B cell (primary cell): ENCODE measurements around the gene TULP1. TPM values are rescaled to one million over a fixed set of nuclear protein-coding genes. Genes with fewer than 3 reads are reported as not detected.

Experiments used
- ATAC-seq: fragments of 200-7000 bp; cut with Tn5 transposase; one replicate; pipeline ENCODE4 v1.10.0; 2021; ENCODE audit warnings: low read depth, mild to moderate bottlenecking, moderate number of reproducible peaks, moderate library complexity
- CTCF ChIA-PET: fragments of 350-600 bp; sonication (Branson Sonifier 250); formaldehyde crosslinking; loops from one replicate; lab custom pipeline; 2021; ENCODE audit warnings: antibody characterized with exemption, inconsistent platforms; lab: Charles Lee
- POLR2A ChIA-PET: fragments of 350-600 bp; sonication (Branson Sonifier 250); formaldehyde crosslinking; loops from one replicate; lab custom pipeline; 2021; ENCODE audit warnings: antibody characterized with exemption; lab: Charles Lee
- DNase-seq: peaks from one replicate; pipeline ENCODE4 v3.0.0; 2013
- H2AFZ ChIP-seq: 2 replicates; pipeline ENCODE4 v1.6.1; 2012; ENCODE audit warnings: mild to moderate bottlenecking, low read depth, low read length; ENCODE audit not compliant: insufficient read depth, poor library complexity, severe bottlenecking
- H3K27ac ChIP-seq, 2 donors: 1 replicate in 1 of 2; 2 replicates in 1 of 2; pipeline ENCODE4 v1.5.1; 2012 to 2013; ENCODE audit warnings: low read length in 2 of 2, mild to moderate bottlenecking in 2 of 2, moderate library complexity in 1 of 2
- H3K27me3 ChIP-seq, 4 experiments: fragments of 200-600 bp in 1 of 4; sonication (generic) in 1 of 4; replicated peaks in 1 of 4; 1 replicate in 2 of 4; 2 replicates in 2 of 4; pipeline versions ENCODE4 v1.6.1 to v1.7.0; 2013 to 2016; ENCODE audit warnings: low read length in 3 of 4, mild to moderate bottlenecking in 2 of 4, mixed read lengths in 1 of 4, moderate library complexity in 1 of 4; ENCODE audit not compliant: insufficient read depth in 4 of 4, control insufficient read depth in 3 of 4; ENCODE audit errors: control extremely low read depth in 1 of 4
- H3K36me3 ChIP-seq, 2 experiments: replicated peaks in 1 of 2; 1 replicate in 1 of 2; 2 replicates in 1 of 2; pipeline versions ENCODE4 v1.6.1 to v1.7.1; 2013; ENCODE audit warnings: low read length in 1 of 2; ENCODE audit not compliant: insufficient read depth in 2 of 2, control insufficient read depth in 1 of 2; ENCODE audit errors: control extremely low read depth in 1 of 2, extremely low read depth in 1 of 2
- H3K4me1 ChIP-seq, 2 donors: fragments of 200-600 bp in 1 of 2; sonication (generic) in 1 of 2; 1 replicate in 1 of 2; 2 replicates in 1 of 2; pipeline versions ENCODE4 v1.5.1 to v1.6.1; 2013 to 2017; ENCODE audit warnings: low read length in 2 of 2; ENCODE audit not compliant: control insufficient read depth in 2 of 2, insufficient read depth in 2 of 2
- H3K4me2 ChIP-seq: replicated peaks from 2 replicates; pipeline ENCODE3; 2012; ENCODE audit warnings: mild to moderate bottlenecking, low read depth, low read length; ENCODE audit not compliant: poor library complexity, severe bottlenecking
- H3K4me3 ChIP-seq, 5 experiments: fragments of 200-600 bp in 1 of 5; sonication (generic) in 1 of 5; 1 replicate in 3 of 5; 2 replicates in 2 of 5; pipeline versions ENCODE4 v1.5.1 to v1.7.0; 2011 to 2016; ENCODE audit warnings: low read length in 4 of 5, mild to moderate bottlenecking in 4 of 5, low read depth in 2 of 5, control low read depth in 1 of 5, moderate library complexity in 1 of 5; ENCODE audit not compliant: insufficient read depth in 1 of 5; ENCODE audit errors: control extremely low read depth in 1 of 5, extremely low read depth in 1 of 5
- H3K79me2 ChIP-seq: fragments of 200-600 bp; sonication (generic); one replicate; pipeline ENCODE4 v1.6.0; 2016; ENCODE audit warnings: low read length; ENCODE audit not compliant: control insufficient read depth, insufficient read depth
- H3K9ac ChIP-seq: fragments of 200-600 bp; sonication (generic); 2 replicates; pipeline ENCODE4 v1.6.1; 2017; ENCODE audit warnings: mild to moderate bottlenecking, low read length, moderate library complexity
- H3K9me3 ChIP-seq, 3 donors: one replicate each; pipeline versions ENCODE4 v1.6.1 to v1.7.1; 2013; ENCODE audit warnings: low read length in 2 of 3; ENCODE audit not compliant: control insufficient read depth in 2 of 3, insufficient read depth in 1 of 3; ENCODE audit errors: control extremely low read depth in 1 of 3
- H4K20me1 ChIP-seq: 2 replicates; pipeline ENCODE4 v1.6.0; 2012; ENCODE audit warnings: mild to moderate bottlenecking, low read length; ENCODE audit not compliant: insufficient read depth, control insufficient read depth, poor library complexity, severe bottlenecking
- H3K27ac Mint-ChIP-seq: one replicate; pipeline ENCODE4 v1.8.0; 2021; ENCODE audit warnings: mixed read lengths
- H3K27me3 Mint-ChIP-seq: one replicate; pipeline ENCODE4 v1.8.0; 2021; ENCODE audit warnings: mixed read lengths
- H3K4me1 Mint-ChIP-seq: one replicate; pipeline ENCODE4 v1.8.0; 2021; ENCODE audit warnings: mixed read lengths
- H3K4me3 Mint-ChIP-seq: one replicate; pipeline ENCODE4 v1.8.0; 2021; ENCODE audit warnings: mixed read lengths
- H3K9me3 Mint-ChIP-seq: one replicate; pipeline ENCODE4 v1.8.0; 2022; ENCODE audit warnings: mixed read lengths; ENCODE audit not compliant: insufficient read depth
- EZH2 ChIP-seq: IDR thresholded peaks from 2 replicates; pipeline ENCODE4 v1.6.1; 2012; ENCODE audit warnings: borderline replicate concordance, low read depth, mild to moderate bottlenecking, moderate library complexity, low read length; ENCODE audit not compliant: insufficient read depth, poor library complexity, severe bottlenecking
- WGBS: methylation state at CpG from one replicate; pipeline ENCODE4 v1.1.5; 2013; ENCODE audit warnings: missing lambda C conversion rate; ENCODE audit not compliant: insufficient coverage; 5-methylcytosine and 5-hydroxymethylcytosine counted together
- intact Hi-C: fragments of 100-400 bp; cut with micrococcal nuclease; formaldehyde crosslinking; loops from one replicate; pipeline ENCODE4 v1.10.0; 2022
- polyA plus RNA-seq: library from polyadenylated mRNA; depleted of rRNA; stranded (reverse); fragments of >200 nt; gene quantifications from 2 replicates; pipeline ENCODE4 v1.2.3, GENCODE V29; 2012
- total RNA-seq, 2 donors: library from RNA; stranded (reverse); fragments of 120-200 nt in 1 of 2; gene quantifications; 1 replicate in 1 of 2; 2 replicates in 1 of 2; pipeline versions ENCODE4 v1.2.3 to v1.2.4, GENCODE V29; 2013 to 2022
- TF ChIP-seq, protein P1 (sequence below): fragments of 200-600 bp; IDR thresholded peaks from one replicate; pipeline ENCODE4 v1.8.0; 2022; ENCODE audit warnings: antibody characterized with exemption, mild to moderate bottlenecking

Gene TULP1
- total and polyA plus RNA-seq, 2 donors (not counting 1 experiment from before 2014, with no cell fraction given), result not detected

DNA sequence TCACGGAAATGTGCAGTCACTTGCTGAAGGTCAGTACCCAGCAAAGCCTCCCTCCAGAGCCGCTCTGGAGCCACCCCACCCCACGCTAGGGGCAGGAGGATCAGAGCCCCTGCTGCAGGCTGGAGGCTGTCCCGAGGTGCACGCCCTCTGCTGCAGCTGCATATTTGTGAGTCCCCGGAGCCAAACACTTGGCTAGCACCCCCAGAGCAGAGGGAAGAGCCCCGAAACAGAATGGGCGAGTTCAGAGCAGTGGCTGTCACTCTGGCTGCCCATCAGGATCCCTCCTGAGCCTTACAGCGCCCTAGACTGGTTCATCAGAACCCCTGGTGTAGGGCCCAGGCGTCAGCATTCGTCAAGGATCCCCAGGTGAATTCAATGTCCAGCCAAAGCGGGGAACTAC lies 9.5 kb upstream of the TULP1 start:
- Histone ChIP-seq H3K9ac (no peak overlapping the region), H3K9me3 (no peaks in the 10 kb centered on the region), H3K36me3 (no peaks in the 10 kb centered on the region), H3K27me3 (peaks cover 0 to 5% (median 0%) of the 10 kb centered on the region in 4 experiments), H3K79me2 (no peaks in the 10 kb centered on the region), H3K4me3 (no peak overlapping the region), H3K27ac (no peak overlapping the region), H3K4me2 (no peak overlapping the region), H3K4me1 (peaks cover 3 to 9% of the 10 kb centered on the region in 2 donors), H2AFZ (no peak overlapping the region), H4K20me1 (no peaks in the 10 kb centered on the region)
- no peaks in the 10 kb centered on the region for H3K9me3 Mint-ChIP-seq
- CTCF ChIA-PET, result interaction anchor here (0.8 to 10.6 kb wide), 9 partner anchors 11 to 214 kb away, joined by 3 to 119 read pairs (median 4); partner anchors contain the start of gene ARMC12
- intact Hi-C loops, result loop anchor here (2.0 kb wide), 2 partner anchors 61 to 573 kb away; no protein-coding TSS in a partner anchor
- 90% methylated on average over 12 of the region's 12 CpGs for WGBS
- no peak overlapping the region for H3K4me3 Mint-ChIP-seq
- DNase-seq (no peak), ATAC-seq (no peak)
- peaks cover 9% of the 10 kb centered on the region for H3K4me1 Mint-ChIP-seq
- POLR2A ChIA-PET, result interaction anchor here (0.5 kb wide), 1 partner anchor 145 kb away, joined by 3 read pairs; no protein-coding TSS in a partner anchor
- TF ChIP-seq EZH2, result no peak
- TF ChIP-seq, protein P1, sequence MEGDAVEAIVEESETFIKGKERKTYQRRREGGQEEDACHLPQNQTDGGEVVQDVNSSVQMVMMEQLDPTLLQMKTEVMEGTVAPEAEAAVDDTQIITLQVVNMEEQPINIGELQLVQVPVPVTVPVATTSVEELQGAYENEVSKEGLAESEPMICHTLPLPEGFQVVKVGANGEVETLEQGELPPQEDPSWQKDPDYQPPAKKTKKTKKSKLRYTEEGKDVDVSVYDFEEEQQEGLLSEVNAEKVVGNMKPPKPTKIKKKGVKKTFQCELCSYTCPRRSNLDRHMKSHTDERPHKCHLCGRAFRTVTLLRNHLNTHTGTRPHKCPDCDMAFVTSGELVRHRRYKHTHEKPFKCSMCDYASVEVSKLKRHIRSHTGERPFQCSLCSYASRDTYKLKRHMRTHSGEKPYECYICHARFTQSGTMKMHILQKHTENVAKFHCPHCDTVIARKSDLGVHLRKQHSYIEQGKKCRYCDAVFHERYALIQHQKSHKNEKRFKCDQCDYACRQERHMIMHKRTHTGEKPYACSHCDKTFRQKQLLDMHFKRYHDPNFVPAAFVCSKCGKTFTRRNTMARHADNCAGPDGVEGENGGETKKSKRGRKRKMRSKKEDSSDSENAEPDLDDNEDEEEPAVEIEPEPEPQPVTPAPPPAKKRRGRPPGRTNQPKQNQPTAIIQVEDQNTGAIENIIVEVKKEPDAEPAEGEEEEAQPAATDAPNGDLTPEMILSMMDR, result no peak
- no peaks in the 10 kb centered on the region for H3K27me3 Mint-ChIP-seq
- H3K27ac Mint-ChIP-seq, result no peak overlapping the region

DNA sequence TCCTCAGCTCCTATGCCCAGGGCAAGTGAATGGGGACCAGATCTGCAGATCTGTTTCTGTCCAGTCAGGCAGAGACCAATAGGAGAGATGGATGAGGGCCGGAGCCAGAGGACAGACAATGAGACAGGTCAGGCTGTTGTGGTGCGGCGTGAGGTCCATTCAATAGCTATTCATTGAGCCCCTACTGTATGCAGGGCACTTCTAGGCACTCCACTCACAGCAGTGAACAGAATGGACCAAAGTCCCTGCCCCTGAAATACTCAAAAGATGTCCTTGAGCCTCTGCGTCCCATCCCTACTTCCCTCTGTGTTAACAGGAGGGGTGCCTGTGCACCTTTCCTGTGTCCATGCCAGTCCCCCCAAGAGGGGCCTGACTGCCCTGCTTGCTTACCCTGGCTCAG lies 8.5 kb upstream of the TULP1 start:
- DNase-seq, result no peak
- Histone ChIP-seq H3K27ac (no peak overlapping the region), H4K20me1 (no peaks in the 10 kb centered on the region), H3K9ac (no peak overlapping the region), H3K4me1 (peaks cover 3 to 9% of the 10 kb centered on the region in 2 donors), H3K9me3 (no peaks in the 10 kb centered on the region), H3K36me3 (no peaks in the 10 kb centered on the region), H2AFZ (no peak overlapping the region), H3K4me3 (no peak overlapping the region), H3K79me2 (no peaks in the 10 kb centered on the region), H3K27me3 (peaks cover 0 to 5% (median 0%) of the 10 kb centered on the region in 4 experiments), H3K4me2 (no peak overlapping the region)
- no peak for TF ChIP-seq EZH2
- TF ChIP-seq, protein P1, result no peak
- no peaks in the 10 kb centered on the region for H3K27me3 Mint-ChIP-seq
- no peaks in the 10 kb centered on the region for H3K9me3 Mint-ChIP-seq
- POLR2A ChIA-PET, result no interaction called here
- peaks cover 9% of the 10 kb centered on the region for H3K4me1 Mint-ChIP-seq
- H3K27ac Mint-ChIP-seq, result no peak overlapping the region
- CTCF ChIA-PET, result interaction anchor here (0.8 to 10.6 kb wide), 4 partner anchors 19 to 215 kb away, joined by 3 to 119 read pairs (median 4); partner anchors contain the start of gene ARMC12
- intact Hi-C loops, result no loop called here
- no peak overlapping the region for H3K4me3 Mint-ChIP-seq
- WGBS, result 97% methylated on average over 4 of the region's 4 CpGs
- ATAC-seq, result no peak
